GF-D8 (cell line): ENCODE results near the gene REPIN1.

Experiments
- DNase-seq: peaks from one replicate; lab custom pipeline; 2025; lab: John Stamatoyannopoulos, UW

The REPIN1 gene

GRCh38 chr7:150368096-150368883, at the start of gene REPIN1:
REPIN1 (plus strand) TSS chr7:150368822; CDS start chr7:150369712, 890 bp downstream.
- DNase-seq, result peak; percentile 95

- DNase-seq, result no peak
Measured at GRCh38 chr7:150321788-150322113, 46.9 kb upstream of the REPIN1 start.

GRCh38 chr7:150322114-150322832, 46.3 kb upstream of the REPIN1 start:
- peak; percentile 83 for DNase-seq

- DNase-seq, result peak; percentile 59
Measured at GRCh38 chr7:150322833-150323681, 45.6 kb upstream of the REPIN1 start, which contains the start of the genes ACTR3C and LRRC61. ACTR3C (minus strand) TSS chr7:150323545; CDS start chr7:150295296, 28,249 bp downstream. LRRC61 (plus strand) TSS chr7:150323355; CDS start chr7:150336862, 13,507 bp downstream.

- peak; percentile 38 for DNase-seq
Measured at GRCh38 chr7:150323682-150324372, 44.8 kb upstream of the REPIN1 start.

- peak; percentile 20 for DNase-seq
Measured at GRCh38 chr7:150324373-150324961, 44.2 kb upstream of the REPIN1 start.

GRCh38 chr7:150325110-150325611, 43.5 kb upstream of the REPIN1 start:
- peak; percentile 96 for DNase-seq

GRCh38 chr7:150325901-150326300, 42.7 kb upstream of the REPIN1 start:
- DNase-seq, result no peak

GRCh38 chr7:150326657-150327268, 41.9 kb upstream of the REPIN1 start:
- no peak for DNase-seq

- DNase-seq, result no peak
Measured at GRCh38 chr7:150327308-150327707, 41.3 kb upstream of the REPIN1 start.

- no peak for DNase-seq
Measured at GRCh38 chr7:150329331-150330120, 39.1 kb upstream of the REPIN1 start.

- DNase-seq, result no peak
Measured at GRCh38 chr7:150330211-150330885, 38.3 kb upstream of the REPIN1 start.

GRCh38 chr7:150332852-150333635, 35.6 kb upstream of the REPIN1 start:
- no peak for DNase-seq

- no peak for DNase-seq
Measured at GRCh38 chr7:150333659-150334058, 35.0 kb upstream of the REPIN1 start.

- no peak for DNase-seq
Measured at GRCh38 chr7:150334108-150334507, 34.5 kb upstream of the REPIN1 start.

- no peak for DNase-seq
Measured at GRCh38 chr7:150335108-150335773, 33.4 kb upstream of the REPIN1 start.

- DNase-seq, result no peak
Measured at GRCh38 chr7:150335774-150336112, 32.9 kb upstream of the REPIN1 start.

GRCh38 chr7:150336746-150337145, 31.9 kb upstream of the REPIN1 start:
- DNase-seq, result no peak
